HPDE6-E6E7 (cell line): Measurements from ENCODE around the gene ATP8A2.

Experiments used
- DNase-seq: peaks from one replicate; pipeline ENCODE4 v3.0.0; 2011; ENCODE audit warnings: missing footprints; ENCODE audit errors: extremely low spot score

ATP8A2 gene

DNA sequence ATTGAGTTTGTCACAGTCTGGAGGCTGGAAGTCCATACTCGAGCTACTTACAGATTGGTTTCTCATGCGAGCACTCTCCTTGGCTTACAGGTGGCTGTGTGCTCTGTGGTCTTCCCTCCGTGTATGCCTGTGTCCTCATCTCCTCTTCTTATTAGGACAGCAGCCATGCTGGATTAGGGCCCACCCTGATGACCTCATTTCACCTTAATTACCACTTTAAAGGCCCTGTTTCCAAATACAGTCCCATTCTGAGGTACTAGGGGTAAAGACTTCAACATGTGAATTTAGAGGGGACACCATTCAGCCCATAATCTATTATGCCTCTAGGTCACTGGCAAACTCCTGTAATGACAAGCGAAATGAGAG, 639.4 kb downstream of the ATP8A2 start:
- DNase-seq: no peak

DNA sequence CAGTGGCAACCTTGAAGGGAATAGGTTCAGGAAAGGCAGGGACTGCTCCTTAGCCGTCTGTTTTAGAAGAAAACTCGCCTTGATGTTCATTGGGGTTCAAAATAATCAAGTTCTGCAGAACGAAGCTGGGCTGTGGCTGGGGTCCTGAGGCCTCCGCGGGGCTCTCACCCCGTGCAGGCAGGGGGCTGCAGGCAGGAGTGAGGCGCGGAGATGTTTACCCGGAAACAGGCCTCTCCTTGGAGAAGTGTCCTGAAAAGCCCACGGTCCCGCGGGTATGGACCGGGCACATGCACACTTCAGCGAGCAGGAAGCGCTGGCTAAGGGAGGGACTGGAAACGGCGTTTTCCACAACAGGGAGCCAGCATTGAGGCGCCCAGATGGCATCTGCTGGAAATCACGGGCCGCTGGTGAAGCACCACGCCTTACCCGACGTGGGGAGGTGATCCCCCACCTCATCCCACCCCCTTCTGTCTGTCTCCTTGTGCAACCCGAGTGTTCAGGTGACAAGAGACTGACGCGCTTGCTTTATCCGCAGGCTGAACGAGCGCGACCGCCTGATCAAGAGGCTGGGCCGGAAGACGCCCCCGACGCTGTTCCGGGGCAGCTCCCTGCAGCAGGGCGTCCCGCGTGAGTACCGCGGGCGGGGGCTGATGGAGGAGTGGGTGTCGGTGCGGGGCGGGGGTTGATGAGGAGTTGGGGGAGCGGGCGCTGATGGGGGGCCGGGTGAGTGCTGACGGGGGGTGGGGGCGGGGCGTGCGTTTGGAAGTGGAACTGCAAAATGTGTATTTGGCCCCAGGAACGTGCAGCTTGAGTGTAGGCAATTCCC, 640.4 kb downstream of the ATP8A2 start:
- DNase-seq: no peak

DNA sequence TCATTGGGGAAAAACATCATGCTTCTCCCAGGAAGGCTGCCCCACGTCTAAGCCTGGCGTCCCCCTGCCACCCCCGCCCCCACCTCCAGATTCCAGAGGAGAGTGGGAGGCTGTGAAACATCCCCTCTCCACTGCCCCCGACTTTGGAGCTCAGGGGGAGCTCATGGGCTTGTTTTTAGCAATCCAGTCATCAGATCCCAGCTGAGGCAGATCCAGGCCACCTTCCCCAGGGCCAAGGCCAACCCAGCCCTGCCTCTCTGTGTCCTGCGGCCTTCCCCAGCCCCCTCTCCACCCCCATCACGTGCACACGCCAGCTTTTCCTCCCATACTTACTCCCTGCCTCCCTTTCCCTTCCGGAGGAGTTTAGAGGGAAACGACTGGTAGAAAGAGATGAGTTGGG, 641.2 kb downstream of the ATP8A2 start:
- DNase-seq: no peak

DNA sequence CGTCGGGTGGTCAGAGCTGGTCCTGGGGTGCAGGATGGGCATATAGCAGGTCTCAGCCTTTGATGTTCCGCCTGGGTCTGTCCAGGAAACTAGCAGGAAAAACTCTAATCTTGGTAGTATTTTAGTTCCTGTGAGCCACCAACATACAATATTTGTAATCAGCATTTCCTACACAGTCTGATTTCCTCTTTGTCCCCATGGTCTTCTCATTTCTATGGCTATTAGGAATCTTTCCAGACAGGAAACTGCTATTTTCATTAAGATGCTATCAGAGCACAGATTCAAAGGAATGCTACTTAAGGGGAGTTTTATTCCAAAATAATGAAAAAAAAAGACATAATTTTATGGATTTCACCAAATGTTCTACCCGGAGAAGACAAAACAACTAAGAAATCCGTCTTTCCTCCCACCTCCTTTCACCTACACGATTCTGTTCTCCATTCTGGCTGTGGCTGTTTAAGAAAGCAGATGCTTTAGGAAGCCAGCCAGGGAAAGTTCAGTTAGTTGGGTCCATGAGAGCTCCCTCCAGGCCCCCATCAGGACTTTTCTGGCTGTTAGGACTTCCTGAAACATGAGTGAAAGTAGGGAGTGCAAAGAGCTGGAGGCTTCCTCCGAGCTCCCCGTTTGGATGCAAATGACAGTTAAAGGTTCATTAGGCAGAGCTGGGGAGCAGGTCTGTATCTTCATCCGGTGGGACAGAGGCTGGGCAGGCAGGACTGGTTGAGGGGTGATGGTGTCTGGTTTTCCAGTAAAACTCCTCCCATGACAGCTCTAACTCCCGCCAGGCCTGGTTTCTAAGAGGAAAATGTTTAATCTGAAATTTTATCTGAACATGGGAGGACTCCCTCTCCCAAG, 643.7 kb downstream of the ATP8A2 start:
- DNase-seq: no peak

DNA sequence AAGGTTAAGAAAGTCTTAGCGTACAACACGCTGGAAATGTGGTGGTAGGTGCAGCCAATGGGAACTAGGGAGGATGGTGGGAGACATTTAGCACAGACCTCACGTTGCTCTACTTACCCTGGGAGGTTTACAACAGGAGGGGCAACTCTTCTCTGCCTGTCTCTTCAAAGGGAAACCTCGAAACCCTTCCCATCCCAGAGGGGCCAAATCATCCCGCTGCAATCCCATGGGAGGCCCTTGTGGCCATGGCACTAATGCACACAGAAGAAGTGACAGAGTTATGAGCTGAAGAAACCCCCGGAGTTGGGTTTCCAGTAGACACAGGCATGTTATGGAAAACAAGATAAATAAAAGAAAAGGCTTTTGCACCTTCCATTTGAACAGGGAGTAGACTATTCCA, 644.4 kb downstream of the ATP8A2 start:
- no peak for DNase-seq

DNA sequence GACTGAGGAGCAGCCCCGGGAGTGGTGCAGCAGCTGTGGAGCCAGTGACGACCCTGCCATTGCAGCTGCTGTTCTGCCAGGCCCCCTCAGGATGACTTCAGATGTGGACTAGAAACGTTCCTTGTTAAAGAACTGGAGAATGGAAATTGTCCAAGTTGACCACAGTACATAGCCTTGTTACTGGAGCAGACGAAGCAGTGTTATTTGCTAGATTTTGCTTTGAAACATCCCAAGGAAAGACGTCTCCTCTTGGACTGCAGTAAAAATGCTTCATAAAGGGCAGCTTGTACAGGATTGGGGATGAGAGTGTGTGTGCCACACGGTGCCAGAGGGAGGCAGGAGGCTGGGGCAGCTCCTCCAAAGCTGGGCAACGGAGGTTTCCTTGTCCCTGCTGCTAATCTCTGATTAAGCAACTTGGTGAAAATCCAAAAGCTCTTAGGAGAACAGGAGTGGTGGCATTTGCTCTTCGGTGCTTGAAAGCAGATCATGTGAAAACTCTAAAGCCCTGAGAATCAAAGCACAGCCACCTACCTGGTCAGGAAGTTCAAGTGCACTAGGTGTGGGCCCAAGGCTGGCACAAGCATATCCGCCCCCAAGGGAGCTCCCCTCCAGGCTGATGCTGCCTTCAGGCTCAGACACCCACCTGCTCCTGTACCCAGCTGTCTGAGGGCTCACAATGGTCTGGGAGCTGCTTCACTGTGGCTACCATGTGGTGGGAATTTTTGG, 645.6 kb downstream of the ATP8A2 start:
- no peak for DNase-seq

DNA sequence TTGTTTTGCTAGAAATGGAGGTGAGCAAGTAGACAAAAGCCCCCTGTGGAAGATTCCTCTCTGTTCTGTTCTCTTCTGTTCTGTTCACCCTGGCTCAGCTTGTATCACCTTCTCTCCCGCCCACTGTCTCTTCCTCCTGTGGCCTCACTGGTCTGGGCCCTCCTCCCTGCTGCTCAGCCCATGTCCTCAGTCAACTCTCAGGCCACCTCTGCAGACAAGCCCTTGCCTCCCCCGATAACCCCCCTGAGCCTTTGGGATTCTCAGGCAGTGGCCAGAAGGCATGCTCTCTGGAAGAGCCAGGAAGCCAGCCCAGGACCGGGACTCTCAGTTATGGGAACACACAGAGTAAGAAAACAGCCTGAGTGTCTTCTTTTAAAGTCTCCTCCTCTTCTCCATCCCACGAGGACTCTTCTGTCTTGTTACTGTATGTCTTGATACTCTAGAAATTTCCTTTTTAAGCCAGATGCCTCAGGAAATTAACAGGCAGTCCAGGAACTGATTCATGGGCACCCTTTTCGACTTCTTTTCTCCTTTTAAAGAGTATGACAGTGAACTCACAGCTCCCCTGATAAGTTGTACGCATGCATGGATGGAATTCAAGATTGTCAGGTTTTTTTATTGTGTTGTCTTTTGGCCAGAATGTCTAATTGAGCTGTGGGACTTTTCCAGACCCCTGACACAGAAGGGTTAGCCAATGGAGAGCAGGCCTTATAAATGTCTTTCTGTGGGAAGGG, 646.3 kb downstream of the ATP8A2 start:
- DNase-seq: no peak

DNA sequence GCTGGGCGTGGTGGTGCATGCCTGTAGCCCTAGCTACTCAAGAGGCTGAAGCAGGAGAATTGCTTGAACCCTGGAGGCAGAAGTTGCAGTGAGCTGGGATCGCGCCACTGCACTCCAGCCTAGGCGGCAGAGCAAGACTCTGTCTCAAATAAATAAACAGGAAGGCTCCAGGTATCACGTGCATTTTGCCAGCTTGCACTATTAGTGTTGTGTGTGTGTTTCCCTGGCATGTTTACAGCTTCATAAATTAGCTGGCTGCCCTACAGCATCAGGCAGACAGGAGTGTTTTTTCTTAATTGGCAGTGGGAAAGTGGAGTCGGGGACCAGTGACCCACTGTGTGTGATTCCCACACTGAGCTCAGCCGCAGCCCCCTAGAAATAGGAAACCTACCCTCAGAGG, 647.5 kb downstream of the ATP8A2 start:
- no peak for DNase-seq

DNA sequence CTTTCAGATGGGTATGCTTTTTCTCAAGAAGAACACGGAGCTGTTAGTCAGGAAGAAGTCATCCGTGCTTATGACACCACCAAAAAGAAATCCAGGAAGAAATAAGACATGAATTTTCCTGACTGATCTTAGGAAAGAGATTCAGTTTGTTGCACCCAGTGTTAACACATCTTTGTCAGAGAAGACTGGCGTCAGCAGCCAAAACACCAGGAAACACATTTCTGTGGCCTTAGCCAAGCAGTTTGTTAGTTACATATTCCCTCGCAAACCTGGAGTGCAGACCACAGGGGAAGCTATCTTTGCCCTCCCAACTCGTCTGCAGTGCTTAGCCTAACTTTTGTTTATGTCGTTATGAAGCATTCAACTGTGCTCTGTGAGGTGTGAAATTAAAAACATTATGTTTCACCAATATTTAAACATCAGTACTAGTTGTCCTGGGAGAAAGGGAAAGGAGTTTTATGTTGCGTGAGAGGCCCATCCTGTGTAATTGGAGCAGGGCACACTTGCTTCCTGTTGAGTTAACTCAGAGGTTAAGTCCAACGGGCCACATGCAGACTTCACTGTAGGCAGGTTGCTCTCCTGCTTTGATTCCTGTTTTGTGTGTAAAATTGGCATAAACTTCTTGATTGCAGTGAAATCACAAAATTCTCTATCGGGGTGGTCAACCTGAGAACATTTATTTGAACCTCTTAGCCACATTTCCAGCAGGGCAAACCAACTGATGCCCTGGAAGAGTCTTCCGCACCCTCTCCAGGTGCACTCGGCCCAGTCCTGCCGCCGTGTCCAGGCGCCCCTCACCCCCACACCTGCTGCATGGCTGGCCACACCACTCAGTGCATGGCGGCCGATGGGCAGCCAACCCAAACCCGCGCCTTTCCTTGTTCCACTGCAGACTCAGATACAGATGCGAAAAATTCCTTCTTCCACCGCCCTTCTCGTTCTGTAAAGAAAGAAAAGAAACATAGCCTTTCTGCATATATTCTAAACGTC, 648.4 kb downstream of the ATP8A2 start:
- DNase-seq: no peak

DNA sequence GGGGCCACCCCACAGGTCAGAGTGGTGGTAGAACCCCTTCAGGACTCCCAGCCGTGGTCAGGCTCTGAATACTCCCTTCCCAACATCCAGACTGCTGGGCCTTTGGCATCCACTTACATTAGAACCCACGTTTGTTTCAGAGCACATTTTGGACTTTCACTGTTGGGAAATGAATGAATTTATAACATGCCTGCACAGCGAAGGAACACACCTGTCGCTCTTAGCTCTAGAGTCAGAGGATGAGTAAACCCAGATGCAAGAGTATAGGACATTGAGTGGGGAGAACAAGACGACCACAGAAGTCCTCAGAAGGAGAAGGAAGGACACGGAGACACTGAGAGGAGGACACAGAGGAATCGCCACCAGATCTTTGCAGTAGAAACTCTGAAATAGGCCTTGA, 649.1 kb downstream of the ATP8A2 start:
- no peak for DNase-seq

DNA sequence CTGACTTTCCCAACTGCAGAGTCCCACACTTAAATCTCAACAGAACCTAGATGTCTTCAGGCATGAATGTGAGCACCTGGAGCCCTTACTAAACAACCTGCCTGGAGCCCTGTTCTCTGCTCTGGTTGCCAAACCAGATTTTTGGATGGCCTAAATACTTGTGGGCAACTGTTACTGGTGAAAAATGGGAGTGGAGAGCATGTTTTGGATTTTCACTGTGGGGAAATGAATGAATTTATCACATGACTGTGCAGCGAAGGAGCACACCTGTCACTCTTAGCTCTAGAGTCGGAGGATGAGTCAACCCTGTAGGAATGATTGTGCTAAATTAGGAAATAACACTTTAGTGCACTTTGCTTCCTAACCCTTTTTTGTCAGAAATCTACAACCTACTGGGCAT, 649.7 kb downstream of the ATP8A2 start:
- DNase-seq: no peak

DNA sequence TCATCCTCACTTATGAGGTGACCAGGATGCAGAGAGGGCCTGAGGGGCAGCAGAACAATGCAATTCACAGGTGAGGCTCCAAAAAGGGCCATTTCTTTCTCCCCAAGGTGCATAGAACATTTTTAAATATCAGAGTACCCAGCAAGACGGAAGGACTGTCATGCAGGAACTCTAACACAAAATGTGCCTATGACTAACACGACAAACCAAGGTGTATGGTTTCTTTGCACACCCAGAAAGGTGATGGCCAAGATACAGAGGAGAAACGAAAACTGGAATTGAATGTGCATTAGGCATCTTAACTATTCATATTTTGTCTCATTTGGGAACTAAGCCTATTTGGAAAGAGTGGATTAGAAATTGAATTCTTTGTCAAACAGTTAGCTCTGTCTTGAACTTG, 650.2 kb downstream of the ATP8A2 start:
- no peak for DNase-seq

DNA sequence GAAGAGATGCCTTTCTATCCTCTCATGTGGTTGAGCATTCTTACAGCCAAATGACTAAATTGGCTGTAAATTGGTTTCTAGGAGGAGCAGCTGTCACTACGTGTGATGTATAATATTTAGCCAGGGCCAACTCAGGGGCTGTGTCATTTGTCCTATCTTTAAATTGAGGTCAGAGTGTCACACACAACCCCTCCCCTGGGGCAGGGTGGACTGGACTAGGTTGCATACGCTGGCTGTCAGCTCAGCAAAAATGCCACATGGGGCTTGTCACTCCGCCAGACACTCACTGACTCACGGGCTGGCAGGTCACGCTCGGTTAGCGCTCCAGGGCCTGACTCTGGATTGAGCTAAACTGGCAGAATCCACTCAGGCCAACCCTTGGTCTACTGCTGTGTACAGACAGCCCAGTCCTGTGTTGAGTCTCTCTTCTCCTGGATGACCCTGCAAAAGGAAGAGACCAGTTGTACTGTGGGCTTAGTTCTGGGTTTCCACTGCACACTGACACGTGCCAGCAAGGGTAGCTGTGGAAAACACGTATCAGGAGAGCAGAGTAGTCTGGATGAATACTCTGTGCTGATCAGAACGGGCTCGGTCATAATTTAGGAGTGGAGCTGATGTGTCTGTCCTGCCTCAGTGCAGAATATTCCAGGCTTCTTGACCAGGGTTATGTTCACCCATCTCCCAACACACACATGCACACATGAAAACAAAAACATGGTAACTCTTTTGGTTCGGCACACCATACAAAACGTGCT, 650.9 kb downstream of the ATP8A2 start:
- DNase-seq: no peak

DNA sequence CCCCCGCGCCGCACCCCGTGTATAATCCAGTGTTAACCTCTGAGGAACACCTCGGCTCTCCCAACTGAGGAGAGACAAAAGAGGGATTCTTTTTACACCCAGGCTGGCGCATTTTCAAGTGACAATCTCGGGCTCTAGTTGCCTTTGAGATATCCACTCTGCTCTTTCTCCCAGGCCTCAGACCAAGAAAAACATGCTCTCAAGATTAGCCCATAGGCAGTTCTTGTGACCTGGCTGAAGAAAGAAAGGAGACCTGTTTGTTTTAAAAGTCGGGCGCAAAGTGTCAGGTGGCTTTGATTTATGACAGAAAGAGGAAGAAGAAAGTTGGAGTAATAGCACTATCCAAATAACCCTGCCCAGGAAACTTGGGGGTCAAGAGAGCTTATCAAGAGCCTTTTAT, 652.8 kb downstream of the ATP8A2 start:
- no peak for DNase-seq

DNA sequence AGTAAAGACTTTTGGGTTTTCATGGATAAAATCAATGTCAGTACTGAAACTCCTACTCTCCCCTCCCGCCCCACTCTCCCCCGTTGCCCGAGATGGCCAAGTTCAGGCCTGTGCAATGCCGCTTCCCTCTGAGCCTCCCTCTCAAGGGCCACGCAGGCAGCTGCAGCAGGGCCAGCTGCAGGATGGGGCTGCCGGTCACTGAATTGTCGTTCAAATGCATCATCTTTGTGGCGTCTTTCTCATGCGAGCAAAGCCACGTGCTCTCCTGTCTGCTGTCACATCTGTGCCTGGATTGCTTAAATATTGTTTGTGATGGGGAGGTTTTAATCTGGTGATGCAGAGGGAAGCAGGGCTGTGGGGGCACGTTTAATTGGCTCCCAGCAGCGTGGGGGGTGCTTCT, 653.4 kb downstream of the ATP8A2 start:
- no peak for DNase-seq

DNA sequence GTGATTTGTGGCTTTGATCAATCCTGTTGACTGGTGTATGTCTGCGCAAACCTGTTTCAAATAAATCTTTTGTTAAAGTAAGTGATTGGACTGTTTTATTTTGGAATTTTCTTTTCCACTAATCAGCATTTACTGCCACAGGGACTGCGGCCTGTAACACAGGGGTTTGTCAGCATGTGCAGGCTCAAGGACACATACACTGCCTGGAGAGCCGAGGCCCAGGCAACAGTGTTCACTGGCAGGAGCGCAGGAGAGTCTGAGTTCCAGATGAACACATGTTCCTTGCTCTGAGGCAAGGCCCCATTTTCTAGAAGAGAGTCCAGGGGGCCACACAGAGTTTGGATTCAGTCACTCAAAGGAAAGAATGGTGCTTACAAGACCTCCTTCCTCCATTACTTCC, 654.0 kb downstream of the ATP8A2 start:
- DNase-seq: no peak

DNA sequence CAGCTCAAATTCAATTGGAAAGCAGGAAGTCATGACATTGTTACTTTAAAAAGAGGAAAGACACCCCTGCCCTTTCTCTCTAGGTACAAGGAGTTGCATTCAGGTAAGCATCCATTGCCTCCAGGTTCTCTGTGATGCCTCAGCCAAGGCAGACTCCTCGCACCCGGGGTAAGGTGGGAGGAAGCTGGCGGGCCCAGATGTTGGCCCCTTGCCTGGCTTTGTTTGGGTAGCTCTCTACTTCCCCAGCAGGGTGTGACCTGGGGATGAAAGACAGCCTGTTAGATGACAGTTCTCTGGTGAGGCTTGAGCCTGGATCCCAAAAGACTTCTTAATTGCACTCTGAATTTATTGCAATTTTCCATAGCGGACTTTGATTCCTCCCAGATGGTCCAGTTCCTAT, 654.4 kb downstream of the ATP8A2 start:
- no peak for DNase-seq

DNA sequence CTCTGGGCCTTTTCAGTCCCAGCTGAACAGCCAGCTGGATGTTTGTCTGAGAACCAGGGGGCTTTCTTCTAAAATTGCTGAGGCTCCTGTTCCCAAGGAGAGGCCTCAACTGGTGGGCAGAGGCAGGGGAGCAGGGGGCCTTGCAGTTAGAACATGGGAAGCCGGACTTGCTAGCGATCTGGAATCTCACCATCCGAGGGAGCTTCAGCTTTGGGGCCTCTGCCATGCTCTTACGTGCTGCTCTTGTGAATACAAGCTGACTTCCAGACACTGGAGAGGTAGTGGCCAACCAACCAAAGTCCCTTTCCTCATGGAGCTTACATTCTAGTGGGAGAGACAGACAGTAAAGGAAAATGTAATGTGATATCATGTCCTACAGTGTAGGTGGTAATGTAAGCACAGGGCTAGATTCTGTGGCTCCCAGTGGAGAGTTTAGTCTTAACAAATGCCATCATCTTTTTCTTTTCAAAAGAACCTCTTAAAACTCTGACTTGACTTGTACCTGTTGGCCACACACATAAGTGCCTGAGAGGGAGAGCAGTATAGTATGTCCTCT, 657.9 kb downstream of the ATP8A2 start:
- no peak for DNase-seq

DNA sequence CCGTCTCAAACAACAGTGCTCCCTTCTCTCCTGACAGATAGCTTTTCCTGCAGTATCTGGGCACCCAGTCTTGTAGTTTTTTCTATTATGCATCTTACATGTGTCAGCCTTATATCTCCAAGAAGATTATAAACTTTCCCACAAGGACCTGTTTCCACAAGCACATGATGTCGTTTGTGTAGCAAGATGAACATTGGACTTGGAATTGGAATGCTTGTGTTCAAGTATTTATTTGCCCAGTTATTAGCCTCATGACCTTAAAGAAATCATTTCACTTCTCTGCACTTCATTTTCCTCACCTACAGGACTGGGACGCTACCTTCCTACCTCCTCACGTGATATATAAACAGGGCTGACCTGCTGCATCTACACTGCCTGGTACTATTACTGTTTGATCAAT, 658.6 kb downstream of the ATP8A2 start:
- DNase-seq: no peak

DNA sequence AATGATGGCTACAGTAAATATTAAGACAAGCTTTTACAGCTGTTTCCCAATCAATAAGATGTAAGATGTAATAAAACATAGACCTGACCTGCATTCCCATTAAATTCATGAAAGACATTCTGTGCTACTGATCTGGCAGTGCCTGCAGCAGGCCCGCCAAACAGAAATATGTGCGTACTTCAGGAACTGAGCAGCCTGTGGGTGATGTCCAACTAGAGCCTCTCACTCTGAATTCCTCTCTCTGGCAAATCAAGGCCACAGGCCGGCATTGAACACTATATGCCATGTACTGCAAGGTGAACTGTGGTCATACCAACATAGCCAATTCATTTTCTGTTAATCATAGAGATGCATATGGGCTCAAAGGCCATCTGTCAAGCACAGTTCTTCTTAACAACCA, 662.2 kb downstream of the ATP8A2 start:
- DNase-seq: no peak
